Loucy (cell line): ENCODE data around the gene TMEM114.

Experiments used
- H2AFZ ChIP-seq: fragments of 200-600 bp; sonication (generic); 2 replicates; pipeline ENCODE4 v1.6.0; 2016; ENCODE audit warnings: antibody characterized with exemption, mild to moderate bottlenecking, low read length, moderate library complexity
- H3F3A ChIP-seq: fragments of 200-600 bp; 2 replicates; pipeline ENCODE4 v1.6.0; 2016; ENCODE audit warnings: antibody characterized with exemption, low read depth, mild to moderate bottlenecking
- H3K27me3 ChIP-seq: fragments of 200-600 bp; sonication (generic); 2 replicates; pipeline ENCODE4 v1.6.1; 2014; ENCODE audit warnings: low read length, mild to moderate bottlenecking; ENCODE audit not compliant: insufficient read depth, poor library complexity, severe bottlenecking
- H3K36me3 ChIP-seq: fragments of 200-600 bp; sonication (generic); 2 replicates; pipeline ENCODE4 v1.6.1; 2016; ENCODE audit warnings: low read length; ENCODE audit not compliant: insufficient read depth
- H3K4me1 ChIP-seq: fragments of 200-600 bp; sonication (generic); 2 replicates; pipeline ENCODE4 v1.5.1; 2014; ENCODE audit warnings: low read length, mild to moderate bottlenecking; ENCODE audit not compliant: insufficient read depth, poor library complexity, severe bottlenecking
- H3K4me2 ChIP-seq: fragments of 200-600 bp; sonication (generic); 2 replicates; pipeline ENCODE4 v1.6.0; 2014; ENCODE audit warnings: antibody characterized with exemption, low read length, low read depth, mild to moderate bottlenecking; ENCODE audit not compliant: poor library complexity, severe bottlenecking
- H3K4me3 ChIP-seq: fragments of 200-600 bp; sonication (generic); 2 replicates; pipeline ENCODE4 v1.5.1; 2014; ENCODE audit warnings: low read length, mild to moderate bottlenecking, mixed read lengths; ENCODE audit not compliant: poor library complexity, severe bottlenecking
- H3K79me2 ChIP-seq: fragments of 200-600 bp; sonication (generic); 2 replicates; pipeline ENCODE4 v1.6.1; 2014; ENCODE audit warnings: low read length; ENCODE audit not compliant: insufficient read depth
- H3K9ac ChIP-seq: fragments of 200-600 bp; sonication (generic); 2 replicates; pipeline ENCODE4 v1.6.0; 2014; ENCODE audit warnings: mild to moderate bottlenecking, low read depth, low read length, moderate library complexity; ENCODE audit not compliant: poor library complexity, severe bottlenecking
- H3K9me2 ChIP-seq: fragments of 200-600 bp; sonication (generic); replicated peaks from 2 replicates; pipeline ENCODE4 v1.6.1; 2016; ENCODE audit warnings: low read depth, low read length, mixed read lengths
- H3K9me3 ChIP-seq: fragments of 200-600 bp; sonication (generic); 2 replicates; pipeline ENCODE4 v1.6.1; 2014; ENCODE audit warnings: mild to moderate bottlenecking, antibody characterized with exemption, low read length, low read depth; ENCODE audit not compliant: insufficient read depth
- H4K20me1 ChIP-seq: fragments of 200-600 bp; sonication (generic); 2 replicates; pipeline ENCODE4 v1.6.0; 2014; ENCODE audit warnings: antibody characterized with exemption, low read length, mild to moderate bottlenecking; ENCODE audit not compliant: insufficient read depth, poor library complexity, severe bottlenecking
- CTCF ChIP-seq: fragments of 200-600 bp; sonication (generic); conservative IDR thresholded peaks from 2 replicates; pipeline ENCODE4 v1.5.1; 2014; ENCODE audit warnings: mild to moderate bottlenecking, antibody characterized with exemption, low read length
- EZH2phosphoT487 ChIP-seq: fragments of 200-600 bp; IDR thresholded peaks from 2 replicates; pipeline ENCODE4 v1.6.1; 2018; ENCODE audit warnings: antibody characterized with exemption, mild to moderate bottlenecking, moderate library complexity, borderline replicate concordance

Gene TMEM114

GRCh38 chr16:8622315-8622656 is 32.0 kb upstream of the TMEM114 start:
- TF ChIP-seq EZH2phosphoT487, result no peak
- no peak for TF ChIP-seq CTCF
- Histone ChIP-seq H4K20me1 (peaks cover 12% of the 10 kb centered on the region), H3K36me3 (peaks cover 6% of the 10 kb centered on the region; the same call in 1 of the 2 replicates), H3K9me3 (no peaks in the 10 kb centered on the region), H3K9me2 (no peaks in the 10 kb centered on the region), H3K4me2 (peak overlapping the region; percentile 76), H3K9ac (peak overlapping the region; percentile 95), H3K4me3 (peak overlapping the region; percentile 80), H3K79me2 (peaks cover 27% of the 10 kb centered on the region), H3K4me1 (peaks cover 7% of the 10 kb centered on the region), H3F3A (no peaks in the 10 kb centered on the region), H2AFZ (peak overlapping the region; percentile 73; the same call in 1 of the 2 replicates), H3K27me3 (no peaks in the 10 kb centered on the region)

- peak within 1 kb of the TSS; percentile 76 for H3K4me2 ChIP-seq
- TF ChIP-seq CTCF, result no peak
- TF ChIP-seq EZH2phosphoT487, result no peak
- H3K27me3 ChIP-seq, result no peaks in the 10 kb centered on the region
- no peaks in the 10 kb centered on the region for H3K9me2 ChIP-seq
- peaks cover 7% of the 10 kb centered on the region for H3K4me1 ChIP-seq
- H3K4me3 ChIP-seq, result peak within 1 kb of the TSS; percentile 80
- peak within 1 kb of the TSS; percentile 84 for H2AFZ ChIP-seq
- peak within 1 kb of the TSS; percentile 95 for H3K9ac ChIP-seq
- H3K36me3 ChIP-seq, result peaks cover 6% of the 10 kb centered on the region; the same call in 1 of the 2 replicates
- no peaks in the 10 kb centered on the region for H3F3A ChIP-seq
- peaks cover 12% of the 10 kb centered on the region for H4K20me1 ChIP-seq
- H3K79me2 ChIP-seq, result peaks cover 27% of the 10 kb centered on the region
- no peaks in the 10 kb centered on the region for H3K9me3 ChIP-seq
Observed at GRCh38 chr16:8621572-8622314, 31.4 kb upstream of the TMEM114 start, which contains the start of gene METTL22. TSS of gene METTL22 (plus strand) at chr16:8621698. CDS start at chr16:8625666, 3,968 bp downstream.

GRCh38 chr16:8621222-8621571 is 30.9 kb upstream of the TMEM114 start:
- Histone ChIP-seq H3F3A (no peaks in the 10 kb centered on the region), H3K9ac (peak overlapping the region; percentile 95), H3K4me3 (peak overlapping the region; percentile 80), H3K27me3 (no peaks in the 10 kb centered on the region), H3K9me2 (no peaks in the 10 kb centered on the region), H3K79me2 (peaks cover 27% of the 10 kb centered on the region), H3K4me2 (peak overlapping the region; percentile 37), H4K20me1 (peaks cover 12% of the 10 kb centered on the region), H3K9me3 (no peaks in the 10 kb centered on the region), H3K36me3 (peaks cover 6% of the 10 kb centered on the region; the same call in 1 of the 2 replicates), H2AFZ (peak overlapping the region; percentile 84), H3K4me1 (peaks cover 7% of the 10 kb centered on the region)
- TF ChIP-seq EZH2phosphoT487 (no peak), CTCF (no peak)
